Hematopoietic multipotent progenitor cell treated with erythropoietin and hydrocortisone succinate and interleukin-3 and kit ligand, for 8 days (in vitro differentiated cells): ENCODE measurements around the gene ESPN.

Experiments used
- DNase-seq: peaks from one replicate; pipeline ENCODE4 v3.0.0-alpha.2; 2015

ESPN gene

DNA sequence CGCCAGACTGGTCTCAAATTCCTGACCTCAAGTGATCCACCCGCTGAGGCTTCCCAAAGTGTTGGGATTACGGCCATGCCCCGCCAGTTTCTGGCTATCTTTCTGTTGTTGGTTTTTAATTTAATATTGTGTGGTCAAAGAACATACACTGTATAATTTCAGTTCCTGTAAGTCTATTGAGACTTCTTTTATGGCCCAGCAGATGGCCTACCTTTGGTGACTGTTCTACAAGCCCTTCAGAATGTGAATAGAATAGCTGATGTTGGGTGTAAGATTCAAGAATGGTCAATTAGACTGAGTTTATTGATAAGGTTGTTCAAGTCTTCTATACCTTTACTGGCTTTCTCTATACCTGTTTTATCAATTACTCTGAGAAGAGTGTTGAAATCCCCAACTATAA, 15.5 kb upstream of the ESPN start:
- no peak for DNase-seq

DNA sequence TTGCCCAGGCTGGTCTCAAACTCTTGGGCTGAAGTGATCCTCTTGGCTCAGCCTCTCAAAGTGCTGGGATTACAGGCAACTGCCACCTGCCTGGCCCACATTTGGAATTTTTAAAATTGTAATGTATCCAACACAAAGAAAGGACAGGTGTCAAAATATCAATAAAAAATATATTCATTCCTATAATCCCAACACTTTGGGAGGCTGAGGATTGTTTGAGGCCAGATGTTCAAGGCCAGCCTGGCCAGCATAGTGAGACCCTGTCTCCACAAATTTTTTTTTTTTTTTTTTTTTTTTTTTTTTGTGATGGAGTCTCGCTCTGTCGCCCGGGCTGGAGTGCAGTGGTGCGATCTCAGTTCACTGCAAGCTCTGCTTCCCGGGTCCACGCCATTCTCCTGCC, 14.8 kb upstream of the ESPN start:
- DNase-seq: no peak

DNA sequence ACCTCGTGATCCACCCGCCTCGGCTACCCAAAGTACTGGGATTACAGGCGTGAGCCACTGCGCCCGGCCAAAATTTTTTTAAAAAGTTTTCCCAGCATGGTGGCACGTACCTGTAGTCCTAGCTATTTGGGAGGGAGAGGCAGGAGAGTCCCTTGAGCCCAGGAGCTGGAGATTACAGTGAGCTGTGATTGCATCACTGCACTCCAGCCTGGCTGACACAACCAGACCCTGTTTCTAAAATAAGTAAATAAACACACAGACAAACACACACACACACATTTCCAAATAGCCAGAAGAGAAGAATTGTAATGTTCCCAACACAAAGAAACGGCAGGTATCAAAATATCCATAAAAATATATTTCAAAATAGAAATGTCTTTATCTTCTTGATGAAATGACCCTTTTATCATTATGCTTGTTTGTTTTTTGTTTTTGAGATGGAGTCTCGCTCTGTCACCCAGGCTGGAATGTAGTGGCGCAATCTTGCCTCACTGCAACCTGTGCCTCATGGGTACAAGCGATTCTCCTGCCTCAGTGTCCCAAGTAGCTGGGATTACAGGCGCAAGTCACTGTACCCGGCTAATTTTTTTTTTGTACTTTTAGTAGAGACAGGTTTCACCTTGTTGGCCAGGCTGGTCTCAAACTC, 14.2 kb upstream of the ESPN start:
- DNase-seq: no peak

DNA sequence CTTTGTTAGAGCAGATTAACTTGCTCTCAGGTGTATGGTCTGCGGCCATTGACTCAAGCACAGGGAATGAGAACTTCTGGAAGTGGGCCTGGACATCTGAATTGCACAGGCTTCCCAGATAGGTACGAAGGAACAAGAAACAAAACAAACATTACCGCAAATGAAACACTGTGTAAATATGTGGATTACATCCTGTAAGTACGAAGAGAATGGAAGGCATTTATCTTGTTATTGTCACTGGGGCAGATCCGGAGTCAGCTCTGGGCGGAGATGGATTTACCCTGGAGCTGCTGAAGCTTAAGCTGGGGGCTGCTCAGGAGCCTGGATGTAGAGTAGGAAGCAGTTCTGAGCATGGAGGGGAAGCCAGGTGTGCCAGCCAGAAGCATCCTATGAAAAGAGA, 11.7 kb upstream of the ESPN start:
- no peak for DNase-seq

DNA sequence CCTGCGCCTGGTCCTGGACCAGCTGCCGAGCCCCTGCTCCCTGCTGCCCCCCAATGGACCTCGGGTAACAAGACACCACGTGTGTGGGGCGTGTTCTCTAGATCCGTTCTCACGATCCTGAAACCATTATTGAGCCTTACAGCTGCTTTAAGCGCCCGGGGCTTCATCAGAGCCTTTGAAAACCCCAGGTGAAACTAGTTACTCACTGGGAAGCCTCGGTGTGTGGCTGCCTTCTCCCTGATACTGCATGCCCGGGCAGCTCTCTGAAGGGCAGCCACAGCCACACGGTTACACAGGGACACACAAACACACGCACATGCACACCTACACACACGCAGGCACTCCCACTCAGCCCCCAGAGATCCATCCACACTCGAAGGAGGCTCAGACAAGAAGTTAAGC, 10.1 kb upstream of the ESPN start:
- DNase-seq: peak; percentile 63

DNA sequence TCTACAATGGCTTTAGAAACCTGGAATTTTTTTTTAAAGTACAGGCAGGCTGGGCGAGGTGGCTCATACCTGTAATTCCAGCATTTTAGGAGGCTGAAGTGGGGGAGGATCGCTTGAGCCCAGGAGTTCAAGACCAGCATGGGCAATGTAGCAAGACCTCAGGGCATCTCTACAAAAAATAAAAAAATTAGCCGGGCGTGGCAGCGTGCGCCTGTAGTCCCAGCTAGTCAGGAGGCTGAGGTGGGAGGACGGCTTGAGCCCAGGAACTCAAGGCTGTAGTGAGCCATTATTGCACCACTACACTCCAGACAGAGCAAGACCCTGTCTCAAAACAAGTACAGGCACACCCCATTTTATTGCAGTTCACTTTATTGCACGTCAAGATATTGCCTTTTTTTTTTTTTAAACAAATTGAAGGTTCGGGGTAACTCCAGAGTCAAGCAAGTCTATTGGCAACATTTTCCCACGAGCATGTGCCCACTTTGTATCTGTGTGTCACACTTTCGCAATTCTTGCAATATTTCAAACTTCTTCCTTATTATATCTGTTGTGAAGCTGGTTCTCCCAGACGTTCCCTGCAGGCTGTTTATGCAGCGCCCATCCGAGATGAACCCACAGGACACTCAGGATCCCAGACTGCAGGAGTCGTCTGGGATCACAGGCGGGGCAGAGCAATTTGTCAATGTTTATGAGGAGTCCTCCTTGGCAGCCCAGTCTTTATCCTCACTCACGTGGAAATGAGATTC, 9.5 kb upstream of the ESPN start:
- no peak for DNase-seq

DNA sequence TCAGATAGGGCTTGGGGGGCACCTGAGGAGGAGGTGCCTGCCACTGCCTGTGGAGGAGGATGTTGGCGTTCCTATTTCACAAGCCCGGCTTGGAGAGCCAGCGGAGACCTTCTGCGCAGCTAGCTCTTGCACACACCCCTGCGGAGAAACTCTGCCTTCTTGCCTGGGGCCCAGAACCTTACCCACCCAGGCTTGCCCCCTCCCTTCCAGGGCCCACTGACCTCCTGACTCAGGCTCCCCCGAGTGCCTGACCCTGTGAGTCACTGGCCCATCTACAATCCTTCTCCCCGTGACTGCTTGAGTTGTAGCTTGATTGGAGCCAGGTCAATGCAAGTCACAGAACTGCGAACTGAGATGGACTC, 8.3 kb upstream of the ESPN start:
- DNase-seq: no peak

DNA sequence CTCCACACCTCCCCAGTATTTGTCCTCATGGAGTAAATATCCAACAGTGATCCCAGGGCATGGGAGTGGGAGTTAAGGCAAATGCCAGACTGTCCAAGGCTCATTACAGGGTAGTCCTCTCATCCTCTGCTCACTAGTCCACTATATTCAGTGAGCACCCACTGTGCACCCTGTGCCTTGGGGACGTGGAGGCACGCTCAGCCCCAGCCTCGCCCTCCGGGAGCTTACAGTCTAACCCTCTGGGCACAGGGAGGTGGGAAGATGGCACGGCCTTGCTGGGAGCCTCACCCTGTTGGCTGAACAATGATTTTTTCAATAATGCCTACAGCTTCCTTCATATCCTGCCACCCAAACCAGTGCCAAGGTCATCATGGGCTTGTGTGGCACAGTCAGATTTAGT, 7.7 kb upstream of the ESPN start:
- no peak for DNase-seq

DNA sequence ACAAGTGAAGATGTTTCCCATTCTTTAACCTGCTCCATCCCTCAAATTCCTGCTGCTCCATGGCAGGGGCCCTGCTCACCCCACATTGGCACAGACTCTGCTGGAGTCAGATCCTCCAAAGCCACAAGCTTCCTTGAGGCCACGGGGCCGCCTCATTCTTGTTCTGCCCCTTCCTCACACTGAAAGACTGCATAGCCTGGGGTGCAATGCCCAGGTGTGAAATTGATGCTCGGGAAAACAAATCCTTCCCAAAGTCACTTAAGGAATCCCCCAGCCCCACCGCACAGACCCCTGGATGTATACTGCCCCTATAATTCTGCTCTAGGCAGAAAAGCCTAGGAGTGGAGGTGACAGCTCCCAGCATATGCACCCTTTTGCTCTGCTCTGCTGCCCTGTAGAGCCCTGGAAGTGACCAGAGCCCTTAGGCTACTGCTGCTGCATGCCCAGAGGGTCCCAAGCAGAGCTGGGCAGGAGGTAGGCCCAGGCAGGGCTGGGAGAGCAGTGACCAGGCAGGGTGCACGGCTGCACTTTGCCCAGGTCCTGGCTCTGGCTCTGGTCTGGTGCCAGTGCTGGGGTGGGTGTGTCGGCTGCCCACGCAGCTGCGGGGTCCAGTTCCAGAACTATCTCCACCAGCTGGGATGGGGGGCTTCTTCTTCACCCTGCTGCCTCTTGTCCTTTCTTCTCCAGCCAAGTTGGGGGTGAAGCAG, 6.5 kb upstream of the ESPN start:
- no peak for DNase-seq

DNA sequence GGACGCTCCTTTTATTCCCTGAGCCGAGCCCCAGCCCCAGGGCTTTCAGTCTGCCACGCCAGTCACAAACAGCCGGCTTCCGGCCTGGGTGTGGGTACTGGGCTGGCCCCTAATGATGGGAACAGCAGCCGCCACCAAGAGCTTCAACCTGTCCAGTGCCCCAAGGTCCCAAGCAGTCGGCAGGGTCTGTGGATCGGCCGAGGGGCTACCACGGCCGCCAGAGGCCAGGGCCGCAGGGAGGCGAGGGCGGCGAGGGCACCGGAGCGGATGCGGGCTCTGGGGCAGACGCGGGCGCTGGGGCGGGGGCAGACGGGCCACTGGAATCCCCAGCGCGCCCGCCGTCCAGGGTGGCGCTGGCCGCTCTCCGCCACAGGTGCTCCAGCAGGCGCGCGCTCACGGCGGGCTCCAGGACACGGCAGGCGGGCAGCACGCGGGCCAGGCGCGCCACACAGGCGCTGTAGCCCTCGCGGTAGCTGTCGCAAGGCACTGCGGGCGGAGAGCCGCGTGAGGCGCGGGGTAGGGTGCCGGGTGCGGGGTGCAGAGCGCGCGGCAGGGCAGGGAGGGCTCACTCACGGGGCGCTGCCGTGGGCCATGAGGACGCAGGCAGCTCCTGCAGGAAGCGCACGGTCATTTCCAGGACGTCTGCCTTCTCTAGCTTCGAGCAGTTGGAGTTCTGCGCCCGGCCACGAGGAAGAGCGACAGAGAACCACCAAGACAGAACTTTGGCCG, 5.7 kb upstream of the ESPN start:
- DNase-seq: no peak

DNA sequence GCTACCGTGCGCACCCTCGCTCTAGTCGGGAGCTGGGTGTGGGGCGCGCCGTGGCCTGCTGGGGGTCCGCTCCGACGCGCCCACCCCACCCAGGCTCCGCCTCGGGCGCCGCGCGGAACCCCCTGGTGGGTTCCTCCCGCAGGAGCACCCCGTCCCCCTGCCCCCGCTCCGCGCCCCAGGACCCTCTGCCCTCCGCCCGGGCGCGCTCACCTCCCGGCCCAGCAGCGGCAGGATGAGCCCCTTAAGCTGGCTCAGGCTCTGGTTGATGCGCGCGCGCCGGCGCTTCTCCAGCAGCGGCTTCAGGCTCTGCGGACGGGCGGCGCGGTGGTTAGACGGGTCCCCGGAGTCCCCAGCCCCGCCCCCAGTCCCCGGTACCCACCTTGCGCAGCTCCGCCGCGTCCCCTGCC, 5.2 kb upstream of the ESPN start:
- no peak for DNase-seq

DNA sequence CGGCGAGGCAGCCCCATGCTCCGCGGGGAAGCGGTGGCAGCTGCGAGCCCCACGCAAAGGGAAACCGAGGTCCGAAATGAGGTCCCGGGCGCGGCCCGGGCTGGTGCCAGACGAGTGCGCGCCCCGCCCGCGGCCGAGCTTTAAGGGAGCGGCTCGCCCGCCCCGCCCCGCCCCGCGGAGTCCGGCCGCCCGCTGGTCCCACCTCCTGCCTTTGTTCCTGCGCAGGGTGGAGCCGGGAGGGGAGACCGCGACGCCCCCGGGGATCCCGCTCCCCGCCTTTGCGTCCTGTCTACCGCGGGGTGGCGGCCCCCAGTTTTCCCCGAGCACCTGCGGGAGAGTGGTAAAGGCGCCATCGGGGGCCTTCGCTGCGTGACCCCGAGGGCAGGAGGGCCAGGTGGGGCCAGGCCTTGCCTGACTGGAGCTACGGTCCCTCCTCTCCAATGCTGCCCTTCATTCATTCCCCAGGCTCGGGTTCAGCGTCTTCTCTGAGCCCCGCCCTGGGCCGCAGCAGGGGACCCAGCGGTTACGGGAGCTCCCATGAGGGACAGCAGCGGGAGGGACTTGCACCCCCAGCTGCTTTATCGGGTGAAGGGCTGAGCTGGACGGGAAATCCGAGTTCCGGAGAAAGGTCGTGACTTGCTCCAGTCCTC, 4.6 kb upstream of the ESPN start, which contains the start of gene HES2:
Gene HES2, minus strand, starts transcription at position 116 of the 650 bp plus-strand sequence. Its CDS starts 99 bp downstream, at position 17.
- DNase-seq: peak; percentile 44

DNA sequence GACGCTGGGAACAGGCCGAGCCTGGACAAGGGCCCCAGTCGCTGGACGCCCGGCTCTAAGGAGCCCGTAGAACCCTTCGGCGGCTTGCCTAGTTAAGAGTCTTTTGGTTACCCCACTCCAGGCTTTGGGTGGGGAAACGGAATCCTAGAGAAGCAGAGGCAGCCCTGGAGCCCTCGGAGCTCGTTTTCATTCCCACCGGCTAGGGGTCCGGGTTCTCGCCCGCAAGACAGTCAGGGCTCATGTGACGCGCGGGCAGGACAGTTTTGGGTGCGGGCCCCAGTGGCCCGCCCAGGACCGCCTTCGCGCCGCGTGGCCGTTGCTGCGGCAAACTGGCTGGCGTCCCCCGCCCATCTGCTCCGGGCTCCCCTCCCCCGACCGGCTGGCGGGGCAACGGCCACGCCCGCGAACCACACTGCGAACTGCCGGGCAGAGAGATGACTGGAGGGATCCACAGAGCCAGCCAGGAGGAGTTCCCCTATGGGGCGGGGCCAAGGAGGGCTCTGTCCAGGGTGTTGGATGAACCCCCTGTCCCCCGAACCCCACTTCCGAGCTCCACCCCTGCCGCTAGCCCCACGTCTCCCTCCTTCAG, 4.0 kb upstream of the ESPN start:
- peak; percentile 72 for DNase-seq

DNA sequence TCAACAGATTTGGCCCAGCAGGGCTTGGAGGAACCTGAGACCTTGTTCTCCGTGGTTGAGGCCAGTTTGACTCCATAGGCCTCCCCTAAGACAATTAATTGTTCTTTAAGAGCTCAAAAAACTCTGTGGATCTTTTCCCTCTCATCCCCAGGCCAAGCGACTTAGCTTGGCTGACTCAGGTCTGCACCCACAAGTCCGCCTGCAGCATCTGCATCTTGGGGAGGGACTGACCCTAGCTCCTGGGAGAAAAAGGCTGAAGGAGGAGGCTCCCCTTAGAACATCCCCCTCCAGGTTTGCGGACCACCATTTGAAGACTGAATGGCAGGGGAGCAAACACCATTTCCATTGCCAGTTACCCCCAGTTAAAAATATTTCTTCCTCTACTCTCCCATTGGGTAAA, 3.3 kb upstream of the ESPN start:
- DNase-seq: no peak

DNA sequence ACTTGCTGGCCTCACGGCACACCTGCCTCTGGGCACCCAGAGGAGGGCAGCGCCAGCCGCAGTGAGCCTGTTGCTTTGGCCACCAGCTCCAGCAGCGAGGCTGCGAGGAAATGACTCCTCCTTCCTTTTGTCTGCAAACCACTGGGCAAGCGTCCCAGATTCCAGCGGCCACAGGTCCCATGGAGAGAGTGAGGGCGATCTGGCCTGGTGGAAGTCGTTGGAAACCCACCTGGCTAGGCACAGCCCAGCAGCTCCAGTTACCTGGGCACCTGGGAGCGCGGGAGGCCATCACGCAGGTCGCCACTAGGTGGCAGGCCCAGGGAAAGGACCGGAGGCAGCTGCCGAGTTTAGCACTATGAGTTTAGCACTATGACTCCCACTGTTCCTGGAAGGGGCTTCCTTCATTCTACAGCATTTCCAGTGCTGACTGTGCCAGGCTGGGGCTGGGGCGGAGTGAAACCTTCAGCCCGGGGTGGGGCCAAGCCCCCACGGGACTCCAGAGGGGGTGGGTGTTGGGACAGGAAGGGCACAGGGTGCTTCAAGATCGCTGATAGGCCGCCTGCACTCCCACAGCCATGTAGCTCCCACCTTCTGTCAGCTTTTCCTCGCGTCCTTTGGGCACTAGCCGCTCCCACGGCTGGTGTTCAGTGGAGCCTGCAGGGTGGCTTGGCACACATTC, 1.1 kb upstream of the ESPN start:
- peak; percentile 59 for DNase-seq

DNA sequence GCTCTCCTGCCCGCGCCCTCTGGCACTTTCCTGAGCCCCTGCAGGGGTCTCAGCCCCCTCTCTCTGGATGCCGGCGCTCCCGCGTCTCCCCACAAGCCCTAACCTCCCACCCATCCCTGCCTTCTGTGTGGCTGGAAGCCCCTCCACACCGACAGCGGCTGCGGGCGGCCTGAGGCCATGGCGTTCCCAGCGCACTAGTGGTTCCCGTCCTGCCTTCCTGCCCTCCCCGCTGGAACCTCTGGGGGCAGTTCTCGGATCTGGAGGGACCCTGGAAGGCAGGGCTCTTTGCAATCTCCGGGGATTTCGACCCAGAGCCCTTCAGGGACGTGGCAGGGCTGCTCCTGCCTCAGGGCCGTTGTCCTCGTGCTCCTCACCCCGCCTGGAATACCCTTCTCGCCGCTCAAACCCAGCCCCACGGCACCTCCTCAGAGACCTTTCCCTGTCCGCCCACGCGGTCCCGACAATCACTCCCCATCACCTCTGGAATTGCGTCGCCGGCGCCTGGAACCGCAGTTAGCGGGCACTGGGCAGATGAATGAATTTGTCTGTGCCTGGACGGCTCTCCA, 493 bp upstream of the ESPN start:
- no peak for DNase-seq

DNA sequence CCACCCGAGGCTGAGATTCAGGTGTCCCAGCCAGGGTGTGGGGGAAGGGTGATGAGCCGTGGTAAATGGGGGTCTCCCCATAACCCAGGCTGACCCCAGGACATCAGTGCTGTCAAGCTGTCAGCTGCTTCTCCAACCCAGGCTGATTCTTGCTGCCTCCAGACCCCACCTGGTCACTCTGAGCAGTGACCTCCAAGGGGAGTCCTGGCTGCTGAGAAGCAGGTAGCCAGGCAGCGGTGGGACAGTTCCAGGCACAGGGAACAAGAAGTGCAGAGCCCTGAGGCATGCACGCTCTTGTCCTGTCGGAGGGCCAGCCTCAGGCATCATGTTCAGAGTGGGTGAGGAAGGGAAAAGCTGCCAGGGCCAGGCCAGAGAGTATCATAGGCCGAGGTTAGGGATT, 1.1 kb downstream of the ESPN start:
- no peak for DNase-seq

DNA sequence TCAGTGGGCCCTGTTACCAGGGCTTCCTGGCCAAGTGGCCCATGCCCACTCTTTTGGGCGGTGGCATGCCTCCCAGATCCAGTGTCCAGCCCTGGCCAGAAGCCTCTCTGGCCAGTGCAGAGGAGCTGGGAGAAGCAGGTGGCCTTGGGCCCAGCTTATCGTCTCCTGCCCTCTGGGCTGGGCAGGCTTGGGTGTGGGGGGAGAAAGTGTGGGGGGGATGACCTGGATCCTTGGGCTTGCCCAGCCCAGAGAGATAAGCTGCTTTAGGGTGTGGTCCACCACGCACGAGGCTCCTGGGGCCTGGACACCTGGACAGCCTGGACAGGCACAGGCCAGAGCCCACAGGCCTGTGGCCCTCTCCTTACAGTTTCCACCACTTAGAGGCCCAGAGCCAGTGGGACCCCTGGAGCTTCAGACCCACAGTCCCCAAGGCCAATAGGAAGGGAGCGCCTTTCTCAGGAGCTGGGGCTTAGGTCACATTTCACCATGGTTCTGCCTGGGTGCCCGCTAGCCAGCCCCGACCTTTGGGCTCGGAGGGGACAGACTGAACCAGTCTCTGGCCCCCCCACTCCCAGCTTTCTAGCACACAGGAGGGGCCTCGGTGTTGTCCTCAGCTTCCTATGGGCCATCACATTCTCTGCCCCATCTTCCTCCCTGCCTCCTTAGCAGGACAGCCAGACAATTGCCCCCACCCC, 1.8 kb downstream of the ESPN start:
- no peak for DNase-seq

DNA sequence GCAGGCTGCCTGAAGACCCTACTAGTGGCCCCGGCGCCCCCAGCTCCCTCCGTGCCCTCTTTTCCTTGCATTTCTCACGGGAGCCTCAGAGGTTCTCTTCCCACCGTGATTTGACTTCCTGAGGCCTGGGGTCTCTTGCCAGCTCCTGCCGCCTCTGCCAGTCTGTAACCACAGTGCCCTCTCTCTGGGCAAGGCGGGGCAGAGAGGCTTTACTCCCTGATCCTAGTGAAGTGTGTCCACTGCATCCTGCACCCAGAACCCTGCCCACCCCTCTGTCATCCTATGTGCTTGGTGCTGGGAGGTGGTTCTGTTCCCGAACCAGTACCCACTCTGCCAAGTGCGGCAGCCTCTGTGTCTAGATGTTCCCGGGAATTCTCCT, 2.4 kb downstream of the ESPN start:
- no peak for DNase-seq

DNA sequence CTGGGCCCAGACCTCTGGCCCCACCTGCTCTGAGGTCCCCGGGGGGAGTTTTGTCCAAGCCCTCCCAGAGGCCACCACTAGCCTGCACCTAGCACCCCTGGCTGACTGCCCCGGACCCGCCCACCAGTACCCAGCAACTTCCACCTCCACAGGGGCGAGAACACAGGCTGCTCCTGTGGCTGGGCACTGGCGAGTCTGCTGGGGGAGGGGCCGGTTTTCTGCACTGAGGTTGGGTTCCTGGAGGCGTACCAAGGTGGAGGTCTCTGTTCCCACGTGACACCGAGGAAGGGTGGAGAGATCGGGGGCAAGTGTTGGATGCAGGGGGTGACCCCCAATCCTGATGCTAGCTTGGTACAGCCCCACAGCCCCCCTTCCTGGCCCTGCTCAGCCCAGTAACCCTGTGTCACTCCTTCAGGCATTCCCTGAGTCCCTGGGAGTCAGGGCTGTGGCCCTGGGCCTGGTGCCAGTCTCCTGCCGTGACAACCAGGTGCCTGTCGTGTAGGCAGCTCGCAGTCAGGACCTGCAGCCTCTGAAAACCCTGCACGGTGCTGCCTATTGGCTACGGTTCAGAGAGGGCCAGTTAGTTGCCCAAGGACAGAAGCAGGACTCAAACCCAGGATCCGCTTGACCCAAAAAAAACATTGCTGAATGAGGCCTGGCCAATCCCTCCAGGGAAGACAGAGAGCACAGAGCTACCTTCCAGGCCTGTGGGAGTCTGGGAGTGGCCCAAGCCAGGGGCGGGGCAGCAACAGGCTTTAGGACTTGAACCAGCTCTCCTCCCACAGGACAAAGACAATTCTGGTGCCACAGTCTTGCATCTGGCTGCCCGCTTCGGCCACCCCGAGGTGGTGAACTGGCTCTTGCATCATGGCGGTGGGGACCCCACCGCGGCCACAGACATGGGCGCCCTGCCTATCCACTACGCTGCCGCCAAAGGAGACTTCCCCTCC, 3.1 kb downstream of the ESPN start:
- DNase-seq: no peak
